Heart right ventricle (tissue), 16 donors: Measurements from ENCODE around the gene PRSS8. TPM values are rescaled to one million over a fixed set of nuclear protein-coding genes. Genes with fewer than 3 reads are reported as not detected.

Experiments
- ATAC-seq, 8 donors: fragments of 200-7000 bp; cut with Tn5 transposase; one replicate each; pipeline ENCODE4 v1.9.1; 2020; ENCODE audit warnings: mild to moderate bottlenecking in 8 of 8, moderate library complexity in 8 of 8, moderate number of reproducible peaks in 1 of 8
- DNase-seq, 2 donors: peaks; one replicate each; pipeline ENCODE4 v3.0.0-alpha.2; 2020
- H3K27ac ChIP-seq, 10 donors: fragments of 200-600 bp; sonication (generic) in 2 of 10; one replicate each; pipeline versions ENCODE4 v1.5.0 to v1.8.0; 2020 to 2022; ENCODE audit warnings: mild to moderate bottlenecking in 3 of 10
- H3K27me3 ChIP-seq, 7 donors: fragments of 200-600 bp; one replicate each; pipeline ENCODE4 v1.8.0; 2021 to 2022; ENCODE audit warnings: mild to moderate bottlenecking in 2 of 7
- H3K36me3 ChIP-seq, 9 donors: fragments of 200-600 bp; sonication (generic) in 1 of 9; one replicate each; pipeline versions ENCODE4 v1.5.0 to v1.8.0; 2020 to 2022; ENCODE audit warnings: mild to moderate bottlenecking in 2 of 9
- H3K4me1 ChIP-seq, 9 donors: fragments of 200-600 bp; sonication (generic) in 1 of 9; one replicate each; pipeline versions ENCODE4 v1.5.0 to v1.8.0; 2020 to 2022; ENCODE audit warnings: mild to moderate bottlenecking in 4 of 9
- H3K4me3 ChIP-seq, 10 donors: fragments of 200-600 bp; sonication (generic) in 2 of 10; one replicate each; pipeline versions ENCODE4 v1.5.0 to v1.8.0; 2020 to 2022; ENCODE audit warnings: mild to moderate bottlenecking in 7 of 10, moderate library complexity in 2 of 10
- H3K9me3 ChIP-seq, 11 donors: fragments of 200-600 bp in 10 of 11; sonication (generic) in 2 of 11; one replicate each; pipeline versions ENCODE4 v1.5.0 to v1.8.0; 2013 to 2022; ENCODE audit warnings: mild to moderate bottlenecking in 2 of 11, control low read depth in 1 of 11, moderate library complexity in 1 of 11
- CTCF ChIP-seq, 9 donors: fragments of 200-600 bp; sonication (generic) in 2 of 9; IDR thresholded peaks; one replicate each; pipeline versions ENCODE4 v1.5.0 to v1.8.0; 2021 to 2022; ENCODE audit warnings: antibody characterized with exemption in 9 of 9, mild to moderate bottlenecking in 5 of 9, moderate library complexity in 1 of 9
- WGBS, 2 donors: extraction: QIAGEN DNeasy Blood & Tissue Kit; methylation state at CpG; one replicate each; pipeline ENCODE4 v1.1.7; 2013; ENCODE audit warnings: inconsistent platforms in 1 of 2; 5-methylcytosine and 5-hydroxymethylcytosine counted together
- intact Hi-C, 10 donors: fragments of 100-400 bp; cut with DNase I; formaldehyde crosslinking; loops; one replicate each; pipeline versions ENCODE4 v1.11.1 to v1.14.2; 2022
- polyA plus RNA-seq, 2 donors: library from polyadenylated mRNA; stranded (reverse); fragments of 200-250 nt; gene quantifications; one replicate each; pipeline ENCODE4 v1.2.3, GENCODE V29; 2013
- total RNA-seq, 10 donors: library from RNA; stranded (reverse); fragmentation: NEBNext Ultra II Directional in 3 of 10; extraction: Animal tissue kit (Norgen Biotek cat#: 25700) in 3 of 10; gene quantifications; one replicate each; pipeline versions ENCODE4 v1.2.1 to v1.2.4, GENCODE V29; 2021 to 2023
- donor health status: Arrhythmogenic right ventricular cardiomyopathy.
- donor health status: ischemic (EF 13 %, LVEDD 7.1; RV severe dilation, severe dysfunction).
- donor health status: healthy with polysubstance abuse.
- donor health status: DM: no; HTN: yes; CAD: no.
- donor health status: DM: no; HTN: no; CAD: no.
- donor health status: ischemic (EF 25% LVEDD 6.9; RV normal size, moderate dysfunction).
- donor health status: ischemic (EF 25% LVEDD 5.7; RV mildly dilated, moderate dysfunction).
- donor health status: healthy.
- donor health status: DM: yes; HTN: yes; CAD: no.
- donor health status: Ischemic cardiomyopathy.
- donor health status: ischemic (EF 35%, LVEDD 5.7; RV mildly dilated, moderate dysfunction).
- donor health status: nonischemic (EF 11% LVEDD 7.7; RV severe dilation, severe dysfunction).
- donor health status: DM: yes; HTN: yes; CAD: no.
- donor health status: PGD.
- donor health status: ischemic (EF 29% LVEDD 5.4; RV normal size, mild dysfunction).
- donor health status: nonischemic (EF 23%, LVEDD 6.1; RV moderate dilation, normal function).

Gene PRSS8
- total and polyA plus RNA-seq, 12 donors = 0.09 to 0.57 (median 0.16) TPM; not detected in 7

GRCh38 chr16:31094088-31094423 is 41.5 kb downstream of the PRSS8 start:
- DNase-seq (no peak), ATAC-seq (peak in 7 of 8 donors; percentile 3 to 39 (median 22))
- intact Hi-C loops = loop anchor here in 3 of 10 donors (1.0 to 5.0 kb wide), 4 partner anchors 48 to 112 kb away; partner anchors contain the start of genes HSD3B7 (in 1 of the 3) and STX4 (in 1 of the 3)
- peaks cover 0 to 30% (median 20%) of the 10 kb centered on the region in 9 donors for H3K4me1 ChIP-seq
- H3K4me3 ChIP-seq = peak overlapping the region; percentile 76 to 98 (median 88)
- TF ChIP-seq CTCF (IDR thresholded peaks at IDR 0.05) = no peak
- no peaks in the 10 kb centered on the region for H3K9me3 ChIP-seq
- peak overlapping the region in 9 of 10 donors; percentile 83 to 93 (median 87) for H3K27ac ChIP-seq
- no peaks in the 10 kb centered on the region for H3K27me3 ChIP-seq
- 0 to 1% methylated on average over 20 of the region's 20 CpGs for WGBS, 2 donors
- peaks cover 0 to 35% (median 11%) of the 10 kb centered on the region in 9 donors for H3K36me3 ChIP-seq

- intact Hi-C loops = loop anchor here in 2 of 10 donors (5.0 kb wide), 2 partner anchors 61 to 111 kb away; partner anchors contain the start of gene STX4 (in 1 of the 2)
- DNase-seq = no peak
- no peak for ATAC-seq
Observed at GRCh38 chr16:31093132-31093703, 42.3 kb downstream of the PRSS8 start.

GRCh38 chr16:31092330-31092729 is 43.2 kb downstream of the PRSS8 start:
- Histone ChIP-seq H3K27me3 (no peaks in the 10 kb centered on the region), H3K4me3 (no peak overlapping the region), H3K36me3 (peaks cover 0 to 53% (median 11%) of the 10 kb centered on the region in 9 donors), H3K27ac (no peak overlapping the region), H3K4me1 (peaks cover 0 to 30% (median 20%) of the 10 kb centered on the region in 9 donors), H3K9me3 (no peaks in the 10 kb centered on the region)
- no peak for DNase-seq
- no peak for TF ChIP-seq CTCF (IDR thresholded peaks at IDR 0.05)
- intact Hi-C loops = loop anchor here in 2 of 10 donors (5.0 kb wide), 2 partner anchors 60 to 110 kb away; partner anchors contain the start of gene STX4 (in 1 of the 2)
- ATAC-seq = no peak
- 93 to 95% methylated on average over 5 of the region's 5 CpGs for WGBS, 2 donors

More at GRCh38 chr16:31093132-31093703, 42.3 kb downstream of the PRSS8 start:
- Histone ChIP-seq H3K27me3 (no peaks in the 10 kb centered on the region), H3K4me3 (peak overlapping the region in 9 of 10 donors; percentile 76 to 98 (median 92)), H3K27ac (peak overlapping the region in 1 of 10 donors; percentile 93), H3K9me3 (no peaks in the 10 kb centered on the region), H3K4me1 (peaks cover 0 to 30% (median 20%) of the 10 kb centered on the region in 9 donors), H3K36me3 (peaks cover 0 to 44% (median 11%) of the 10 kb centered on the region in 9 donors)
- WGBS, 2 donors = 37 to 50% methylated on average over 17 of the region's 17 CpGs
- no peak for TF ChIP-seq CTCF (IDR thresholded peaks at IDR 0.05)

GRCh38 chr16:31090540-31090939 is 45.0 kb downstream of the PRSS8 start:
- intact Hi-C loops = loop anchor here in 2 of 10 donors (5.0 kb wide), 2 partner anchors 58 to 108 kb away; partner anchors contain the start of gene STX4 (in 1 of the 2)
- H3K36me3 ChIP-seq = peaks cover 0 to 71% (median 11%) of the 10 kb centered on the region in 9 donors
- no peak for DNase-seq

More at GRCh38 chr16:31090540-31090939, 45.0 kb downstream of the PRSS8 start:
- no peak for ATAC-seq
- Histone ChIP-seq H3K9me3 (no peaks in the 10 kb centered on the region), H3K27me3 (no peaks in the 10 kb centered on the region), H3K4me3 (no peak overlapping the region), H3K4me1 (peaks cover 0 to 24% (median 18%) of the 10 kb centered on the region in 9 donors), H3K27ac (no peak overlapping the region)
- no peak for TF ChIP-seq CTCF (IDR thresholded peaks at IDR 0.05)
- WGBS, 2 donors = 93 to 94% methylated on average over 2 of the region's 2 CpGs
